Activated CD4-positive, alpha-beta T cell treated with anti-CD3 and anti-CD28 coated beads, Interleukin-2, amount 50 U/mL, for 4 hours (primary cell): ENCODE measurements around the gene ESRRB.
"Not testable (repeated sequence)": the region's sequence is repeated elsewhere in the genome, so short reads cannot be mapped to it uniquely, and the experiment has no call there.

ENCODE experiments used
- DNase-seq, 2 experiments: peaks; one replicate each; pipeline ENCODE4 v3.0.0-alpha.2; 2020

Gene ESRRB

DNA sequence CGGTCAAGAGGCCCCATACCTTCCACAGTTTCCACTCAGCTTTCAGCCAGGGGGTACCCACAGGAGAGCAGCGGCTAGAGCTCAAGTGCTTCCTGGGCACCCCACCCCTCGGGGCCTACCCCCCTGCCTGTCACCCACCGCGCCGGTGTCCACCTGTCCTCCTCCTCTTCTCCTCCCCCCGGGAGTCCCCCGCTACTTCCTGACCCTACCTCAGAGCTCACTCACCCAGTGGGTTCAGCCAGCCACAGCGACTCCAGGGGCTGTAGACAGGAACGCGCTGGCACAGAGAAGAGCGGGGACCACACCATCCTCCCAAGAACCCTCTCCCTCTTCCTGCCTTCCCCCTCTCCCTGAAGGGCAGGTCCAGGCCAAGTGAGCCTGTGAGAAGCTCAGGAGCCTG is 123.0 kb downstream of the ESRRB start:
- DNase-seq: no peak

DNA sequence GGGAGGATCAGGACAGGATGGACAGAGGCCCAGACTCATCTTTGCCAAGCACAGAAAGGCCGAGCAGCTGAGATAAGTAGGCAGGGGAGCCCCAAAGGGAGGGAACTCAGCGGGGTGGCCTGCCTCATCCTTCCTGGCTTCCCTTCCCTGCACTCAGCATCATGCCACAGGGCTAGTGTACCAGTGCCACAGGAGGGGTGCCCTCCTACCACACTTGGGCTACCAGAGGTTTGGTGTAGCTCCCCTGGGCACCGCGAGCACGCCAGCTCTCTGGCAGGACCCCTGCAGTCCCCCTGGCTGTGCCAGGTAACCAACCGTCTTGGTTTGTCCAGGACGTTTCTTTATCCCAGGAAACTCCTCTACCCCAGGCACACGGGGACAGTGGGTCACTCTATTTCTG is 123.5 kb downstream of the ESRRB start:
- no peak for DNase-seq

DNA sequence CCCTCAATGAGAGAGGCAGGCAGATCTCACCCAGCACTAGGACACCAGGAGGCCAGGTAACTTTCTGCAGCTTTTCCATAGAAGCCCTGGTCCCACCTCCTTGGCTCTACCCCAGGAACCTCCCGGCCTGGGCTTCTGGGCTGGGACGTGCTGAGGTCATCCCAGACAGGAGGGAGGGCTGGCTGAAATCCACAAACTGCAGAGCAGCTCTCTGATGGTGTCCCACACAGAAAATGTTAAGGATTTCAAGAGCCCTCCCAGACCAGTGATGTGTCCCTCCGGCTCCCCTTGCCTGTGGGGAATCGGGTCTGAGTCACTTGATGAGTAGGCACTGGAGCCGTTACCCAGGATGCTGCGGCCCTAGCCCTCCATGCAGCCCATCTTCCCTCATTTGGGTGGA is 124.1 kb downstream of the ESRRB start:
- DNase-seq: no peak

DNA sequence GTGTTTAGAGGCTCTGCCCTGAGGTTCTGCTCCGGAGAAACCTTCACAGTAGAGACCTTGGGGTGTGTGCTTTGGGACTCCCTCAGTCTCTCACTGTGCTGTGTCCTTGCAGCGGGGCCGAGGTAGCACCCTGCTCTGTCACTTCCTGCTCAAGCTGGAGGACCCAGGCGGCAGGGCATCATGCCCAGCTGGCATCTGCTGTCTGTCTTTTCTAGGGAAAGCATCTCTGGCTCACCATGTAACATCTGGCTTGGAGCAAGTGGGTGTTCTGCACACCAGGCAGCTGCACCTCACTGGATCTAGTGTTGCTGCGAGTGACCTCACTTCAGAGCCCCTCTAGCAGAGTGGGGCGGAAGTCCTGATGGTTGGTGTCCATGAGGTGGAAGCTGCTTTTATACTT is 124.5 kb downstream of the ESRRB start:
- DNase-seq: no peak

DNA sequence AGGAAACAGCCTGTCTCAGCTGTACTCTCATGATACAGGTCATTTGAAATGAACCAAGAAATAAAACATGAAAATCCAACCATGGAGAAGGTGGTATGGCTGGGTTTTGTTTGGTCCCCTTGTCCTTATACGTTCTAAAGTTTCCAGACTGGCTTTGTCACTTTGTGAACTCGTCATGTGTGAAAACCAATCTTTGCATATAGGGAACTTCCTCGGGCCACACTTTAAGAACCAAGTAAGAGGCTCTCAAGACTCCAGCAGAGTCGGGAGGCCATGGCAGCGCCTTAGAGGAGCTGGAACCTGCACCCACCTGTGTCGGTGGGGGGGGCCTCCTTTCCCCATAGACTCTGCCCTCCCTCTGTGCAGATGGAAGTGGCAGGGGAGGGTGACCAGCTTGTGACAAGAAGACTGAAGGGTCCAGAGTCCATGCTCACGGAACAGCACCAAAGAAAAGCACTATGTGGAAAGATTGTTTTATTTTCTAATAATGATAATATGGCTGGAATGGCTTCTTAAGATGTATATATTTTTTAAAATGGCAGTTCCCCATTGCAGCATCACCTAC is 125.3 kb downstream of the ESRRB start:
- DNase-seq: no peak

DNA sequence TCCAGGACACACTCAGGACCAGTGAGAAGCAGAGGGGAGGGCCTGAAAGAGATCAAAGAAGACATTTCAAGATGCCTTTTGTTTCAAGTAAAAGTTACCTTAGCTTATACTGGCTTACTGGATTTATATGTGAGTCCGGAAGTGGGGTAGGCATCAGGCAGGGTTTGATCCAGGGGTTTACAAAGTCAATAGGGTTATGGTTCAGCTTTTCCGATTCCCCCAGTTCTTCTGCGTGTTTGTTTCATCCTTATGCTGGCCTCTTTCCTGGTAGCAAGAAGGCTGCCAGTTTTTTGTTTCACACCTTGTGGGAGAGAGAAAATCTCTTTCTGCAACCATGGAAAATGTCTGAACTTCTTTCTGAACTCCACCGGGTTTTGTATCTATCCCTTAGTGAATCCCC is 126.3 kb downstream of the ESRRB start:
- no peak for DNase-seq

DNA sequence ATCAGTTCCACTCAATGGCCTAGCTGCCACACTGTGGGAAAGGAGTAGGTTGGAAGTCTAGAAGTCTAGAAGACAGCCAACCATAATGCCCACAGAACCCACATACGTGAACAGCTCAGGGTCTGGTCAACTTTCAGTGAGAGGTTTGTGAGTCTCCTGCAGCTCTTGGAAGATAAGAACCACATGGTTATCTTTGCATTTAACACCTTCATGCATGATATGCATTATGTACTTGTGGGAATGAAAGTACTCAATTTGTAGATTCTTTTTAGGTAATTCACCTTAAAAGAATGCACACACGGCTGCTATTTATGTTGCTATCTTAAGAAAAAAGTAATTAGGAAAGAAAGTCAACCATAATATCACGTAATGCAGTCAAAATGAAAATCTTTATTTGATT is 126.7 kb downstream of the ESRRB start:
- DNase-seq: no peak

DNA sequence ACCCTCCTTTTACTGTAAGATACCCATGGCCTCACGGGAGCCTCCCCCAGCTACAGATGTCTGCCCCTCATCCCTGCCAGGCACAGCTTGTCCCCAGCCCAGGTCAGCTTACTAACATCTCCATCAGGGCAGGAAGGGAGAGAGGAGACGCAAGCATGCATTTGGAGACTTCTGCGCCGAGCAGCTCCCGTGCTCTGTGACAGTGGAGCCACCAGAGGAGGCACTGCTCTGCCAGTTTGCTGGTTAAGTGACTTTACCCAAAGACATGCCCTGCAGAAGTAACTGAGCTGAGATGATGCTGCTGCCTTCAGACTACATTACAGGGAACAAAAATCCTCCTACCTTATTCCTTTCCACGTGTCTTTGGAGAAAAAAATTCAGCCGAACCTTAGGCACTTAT is 133.4 kb downstream of the ESRRB start:
- no peak for DNase-seq

DNA sequence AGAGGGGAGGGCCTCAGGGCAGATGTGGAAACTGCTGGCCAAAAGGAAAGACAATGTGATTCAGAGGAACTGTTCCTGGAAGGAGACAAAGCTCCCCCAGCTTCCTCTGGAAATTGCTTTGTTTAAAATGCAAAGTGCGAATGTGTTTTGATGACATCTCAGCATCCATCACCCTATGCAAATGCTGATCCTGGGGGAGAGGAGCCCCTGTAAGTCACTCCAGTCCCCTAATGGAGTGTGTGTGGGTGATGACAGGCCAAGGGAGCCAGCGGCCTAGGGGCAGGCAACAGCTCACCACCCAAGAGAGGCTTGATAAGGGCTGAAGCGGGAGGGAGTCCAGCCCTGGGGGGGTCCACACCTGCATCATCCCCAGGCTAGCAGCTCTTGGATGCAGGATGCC is 134.2 kb downstream of the ESRRB start:
- DNase-seq: no peak

DNA sequence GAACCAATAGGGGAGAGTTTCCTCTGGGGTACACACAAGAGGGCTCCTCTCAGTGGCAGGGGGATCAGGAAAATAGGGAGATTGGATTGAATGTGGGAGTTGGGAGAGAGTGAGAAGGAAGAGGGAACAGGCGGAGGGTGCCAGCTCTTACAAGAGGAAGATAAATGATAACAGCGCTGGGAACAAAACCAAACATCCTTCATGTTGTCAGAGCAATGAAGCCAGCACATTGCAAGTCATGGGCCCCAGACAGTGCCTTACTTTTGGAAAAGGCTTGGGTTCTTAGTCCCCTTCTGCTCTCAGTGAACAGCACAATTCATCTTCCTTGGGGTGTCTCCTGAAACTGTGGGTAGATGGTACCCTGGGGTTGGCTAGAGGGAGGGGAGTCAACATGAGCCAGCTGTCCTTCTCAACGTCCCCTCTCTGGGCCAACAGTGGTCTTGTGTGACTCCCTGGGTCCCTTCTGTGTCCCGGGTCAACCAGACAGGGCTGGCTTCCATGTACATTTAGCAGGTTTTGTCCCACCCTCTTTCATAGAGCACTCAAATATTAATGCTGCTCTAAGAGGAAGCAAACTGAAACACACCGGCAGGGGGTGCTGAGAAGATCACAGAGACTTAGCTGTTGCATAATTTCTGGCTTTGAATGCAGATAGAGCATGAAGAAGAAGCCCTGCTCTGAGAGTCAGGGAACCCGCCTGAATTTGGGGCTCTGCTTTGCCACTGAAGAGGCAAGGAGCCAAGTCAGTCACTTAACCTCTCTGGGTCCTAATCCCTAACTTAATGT is 138.5 kb downstream of the ESRRB start:
- DNase-seq: no peak

DNA sequence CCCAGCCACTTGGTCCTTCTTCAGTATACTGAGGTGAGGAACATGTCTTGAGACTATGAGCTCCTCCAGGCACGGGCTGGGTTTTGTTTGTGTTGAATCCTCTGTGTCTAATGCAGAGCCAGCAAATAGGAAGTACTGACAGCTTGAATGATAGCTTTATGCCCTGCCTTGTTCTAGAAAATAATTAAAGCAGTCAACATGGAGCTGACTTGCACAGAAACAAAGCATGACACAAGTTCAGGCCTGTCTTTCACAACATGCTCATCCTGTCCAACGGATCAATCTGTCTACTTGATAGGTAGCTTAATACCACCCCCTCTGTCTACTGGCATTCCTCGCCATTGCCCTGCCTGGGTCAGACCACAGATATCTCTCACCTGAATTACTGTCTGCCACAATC is 140.9 kb downstream of the ESRRB start:
- DNase-seq: no peak

DNA sequence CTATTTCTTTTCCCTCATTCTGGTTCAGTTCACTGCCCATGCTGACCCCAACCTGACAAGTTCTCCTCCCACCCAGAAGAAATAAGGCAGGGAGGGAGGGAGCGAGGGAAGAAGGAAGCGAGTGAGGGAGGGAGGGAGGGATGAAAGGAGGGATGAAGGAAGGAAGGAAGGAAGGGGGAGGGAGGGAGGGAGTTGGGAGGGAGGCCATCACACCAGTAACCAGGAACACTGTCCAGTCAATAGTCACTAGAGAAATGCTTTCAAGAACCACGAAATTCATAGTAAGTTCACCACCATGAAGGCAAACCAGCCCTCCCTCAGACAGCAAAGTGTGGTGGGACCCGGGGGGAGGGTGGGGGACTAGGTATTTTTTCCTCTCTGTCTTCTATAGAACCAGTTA is 142.4 kb downstream of the ESRRB start:
- DNase-seq: no peak

DNA sequence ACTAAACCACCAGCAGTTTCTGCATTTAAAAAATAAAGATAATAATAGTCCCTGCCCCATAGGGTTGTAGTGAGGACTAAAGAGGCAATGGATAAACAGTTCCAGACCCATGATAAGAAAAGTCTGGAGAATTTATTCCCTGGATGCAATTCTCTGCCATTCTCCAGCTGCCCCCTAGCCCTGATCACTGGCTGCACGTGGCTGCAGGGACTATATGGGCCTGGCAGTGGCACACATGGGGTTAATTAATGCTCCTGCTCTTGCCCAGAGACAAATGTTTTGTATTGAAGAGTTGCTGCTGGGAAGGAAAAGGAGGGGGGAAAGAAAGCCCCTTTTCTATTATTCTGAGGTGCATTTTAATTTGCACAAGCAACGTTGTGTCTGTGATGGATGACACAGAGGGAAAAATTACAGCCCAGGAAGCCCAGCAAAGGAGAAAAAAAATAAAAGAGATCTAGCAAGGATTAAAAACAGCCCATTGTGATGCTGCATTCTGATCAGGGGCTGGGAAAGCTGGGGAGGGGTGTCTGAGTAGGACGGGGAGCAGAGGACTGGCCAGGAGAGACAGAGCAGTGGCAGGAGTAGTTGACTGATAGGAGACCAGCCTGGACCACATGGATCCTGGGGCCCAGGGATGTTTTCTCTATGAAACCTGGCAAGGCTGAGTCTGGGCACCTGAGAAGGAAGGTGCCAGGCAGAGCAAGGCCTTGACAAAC is 149.3 kb downstream of the ESRRB start:
- DNase-seq: no peak

DNA sequence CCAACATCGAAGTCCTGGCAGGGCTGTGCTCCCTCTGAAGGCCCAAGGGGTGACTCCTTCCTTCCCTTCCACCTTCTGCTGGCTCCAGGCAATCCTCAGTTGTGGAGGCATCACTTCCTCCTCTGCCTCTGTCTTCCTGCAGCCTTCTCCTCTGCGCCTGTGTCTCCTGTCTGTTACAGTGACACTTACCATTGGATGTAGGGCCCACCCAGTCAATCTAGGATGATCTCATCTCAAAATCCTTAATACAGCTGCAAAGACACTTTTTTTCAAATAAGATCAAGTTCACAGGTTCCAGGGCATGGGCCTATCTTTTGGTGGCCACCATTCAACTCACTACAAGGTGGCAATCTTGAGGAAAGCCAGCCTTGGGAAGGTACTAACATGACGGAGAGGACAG is 155.1 kb downstream of the ESRRB start:
- no peak for DNase-seq

DNA sequence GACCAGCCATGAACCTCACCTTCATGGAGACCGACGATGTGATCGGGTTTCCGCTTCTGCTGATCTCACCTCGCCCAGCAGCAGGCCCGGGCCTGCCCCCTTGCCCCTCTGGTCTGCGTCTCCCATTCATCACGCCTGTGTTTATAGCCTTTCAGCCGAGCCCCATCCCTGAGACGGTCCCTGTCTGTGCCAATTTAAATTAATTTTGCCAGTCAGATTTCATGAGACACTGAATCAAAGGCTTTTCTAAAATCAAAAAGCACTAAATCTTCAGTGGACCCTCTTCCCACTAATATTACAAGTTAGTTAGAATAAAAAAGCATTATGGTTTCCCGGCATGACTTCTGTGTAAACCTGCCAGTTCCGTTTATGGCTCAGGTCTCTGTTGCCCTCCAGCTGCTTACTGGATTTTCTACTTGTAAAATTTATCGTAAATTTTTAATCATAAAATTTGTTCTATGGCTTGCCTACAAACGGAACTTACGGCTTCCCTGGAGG is 155.9 kb downstream of the ESRRB start:
- DNase-seq: no peak

DNA sequence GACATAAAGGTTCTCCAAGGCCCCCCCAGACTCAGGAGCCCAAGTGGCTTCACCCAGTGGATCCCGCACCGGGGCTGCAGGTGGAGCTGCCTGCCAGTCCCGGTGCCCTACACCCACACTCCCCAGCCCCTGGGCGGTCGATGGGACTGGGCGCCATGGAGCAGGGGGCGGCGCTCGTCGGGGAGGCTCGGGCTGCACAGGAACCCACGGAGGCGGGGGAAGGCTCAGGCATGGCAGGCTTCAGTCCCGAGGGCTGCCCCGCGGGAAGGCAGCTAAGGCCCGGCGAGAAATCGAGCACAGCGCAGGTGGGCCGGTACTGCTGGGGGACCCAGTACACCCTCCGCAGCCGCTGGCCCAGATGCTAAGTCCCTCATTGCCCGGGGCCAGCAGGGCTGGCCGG is 160.7 kb downstream of the ESRRB start:
- not testable (repeated sequence) for DNase-seq

DNA sequence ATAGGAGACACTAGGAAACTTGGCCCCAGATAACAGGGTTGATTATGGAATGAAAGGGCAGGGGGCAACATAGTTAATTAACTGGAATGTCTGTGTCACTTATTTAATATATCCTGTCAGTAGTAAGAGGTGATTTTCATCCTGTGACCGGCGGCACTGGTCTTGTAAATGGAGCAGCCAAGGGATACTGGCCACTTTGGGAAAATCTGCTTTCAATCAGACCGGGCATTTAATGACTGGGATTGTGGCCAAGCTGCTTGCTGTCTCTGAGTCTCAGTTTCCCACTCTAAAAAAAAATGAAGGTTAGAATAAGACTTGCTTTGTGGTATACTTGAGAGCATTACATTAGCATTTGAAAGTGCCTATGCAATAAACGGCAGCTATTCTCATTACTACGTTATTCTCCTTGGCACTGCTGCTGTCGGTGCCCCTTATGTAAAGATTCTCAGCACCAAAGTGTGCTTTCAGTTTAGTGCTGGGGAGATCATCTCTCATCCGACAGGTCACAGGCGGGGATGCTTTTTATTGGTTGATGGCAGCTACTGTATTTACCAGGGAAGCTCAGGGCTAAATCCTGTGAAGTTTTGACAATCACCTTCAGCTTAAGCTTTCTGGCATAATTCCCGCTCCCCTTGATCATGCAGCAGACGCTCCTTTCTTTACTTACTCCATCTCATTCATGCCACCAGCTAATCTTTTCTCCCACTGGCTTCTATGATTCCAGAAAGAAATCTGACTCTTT is 162.1 kb downstream of the ESRRB start:
- no peak for DNase-seq

DNA sequence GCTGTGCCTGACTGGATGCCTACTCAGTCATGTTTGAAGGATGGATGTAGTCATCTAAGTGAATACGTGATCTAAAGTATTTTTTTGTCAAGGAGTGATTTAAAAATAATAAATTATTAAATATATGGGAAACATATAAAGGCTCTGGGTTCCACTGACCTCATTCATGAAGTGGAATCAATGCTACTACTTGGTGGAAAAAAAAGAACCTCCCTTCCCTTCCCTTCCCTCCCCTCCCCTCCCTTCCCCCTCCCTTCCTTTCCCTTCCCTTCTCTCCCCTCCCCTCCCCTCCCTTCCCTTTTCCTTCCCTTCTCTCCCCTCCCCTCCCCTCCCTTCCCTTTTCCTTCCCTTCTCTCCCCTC is 162.7 kb downstream of the ESRRB start:
- no peak for DNase-seq

DNA sequence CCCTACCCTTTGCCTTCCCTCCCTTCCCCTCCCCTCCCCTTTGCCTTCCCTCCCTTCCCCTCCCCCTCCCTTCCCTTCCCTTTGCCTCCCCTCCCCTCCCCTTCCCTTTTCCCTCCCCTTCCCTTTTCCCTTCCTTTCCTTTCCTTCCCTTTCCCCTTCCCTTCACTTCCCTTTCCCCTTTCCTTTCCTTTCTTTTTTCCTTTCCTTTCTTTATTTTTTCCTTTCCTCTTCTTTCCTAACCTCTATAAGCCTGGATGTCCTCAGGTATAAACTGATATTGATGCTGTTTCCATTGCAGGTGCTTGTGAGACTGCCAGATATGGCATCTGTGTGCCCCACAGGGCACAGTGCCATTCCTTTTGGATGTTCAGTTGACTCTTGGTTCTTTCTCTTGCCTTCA is 163.2 kb downstream of the ESRRB start:
- no peak for DNase-seq

DNA sequence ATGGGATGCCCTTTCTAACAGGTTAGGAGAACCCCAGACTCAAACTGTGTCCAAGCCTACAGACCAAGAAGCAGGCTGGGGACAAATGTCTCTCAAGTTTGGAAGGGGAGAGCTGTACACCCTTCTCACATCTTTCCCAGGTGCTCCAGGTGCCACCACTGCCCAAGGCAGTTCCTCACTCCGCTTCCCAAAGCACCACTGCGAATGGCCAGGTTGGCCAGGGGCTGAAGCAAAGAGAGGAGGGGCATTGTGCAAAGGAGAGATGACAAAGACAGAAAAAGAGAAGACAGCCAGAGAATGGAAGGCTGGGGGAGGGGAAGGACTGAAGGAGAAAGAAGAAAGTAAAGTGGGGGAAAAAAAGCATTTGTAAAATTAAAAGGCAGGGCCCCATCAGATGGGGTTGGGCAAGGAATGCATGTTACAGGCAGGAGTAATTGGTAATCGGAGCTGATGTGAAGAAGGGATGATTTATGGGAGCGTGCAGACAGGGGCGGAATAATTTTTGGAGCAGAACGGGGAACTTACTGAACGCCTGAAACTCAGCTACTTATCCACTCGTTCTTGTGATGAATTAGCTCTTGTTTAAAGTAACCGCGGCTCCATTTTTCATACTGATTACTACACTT is 165.8 kb downstream of the ESRRB start:
- DNase-seq: no peak

DNA sequence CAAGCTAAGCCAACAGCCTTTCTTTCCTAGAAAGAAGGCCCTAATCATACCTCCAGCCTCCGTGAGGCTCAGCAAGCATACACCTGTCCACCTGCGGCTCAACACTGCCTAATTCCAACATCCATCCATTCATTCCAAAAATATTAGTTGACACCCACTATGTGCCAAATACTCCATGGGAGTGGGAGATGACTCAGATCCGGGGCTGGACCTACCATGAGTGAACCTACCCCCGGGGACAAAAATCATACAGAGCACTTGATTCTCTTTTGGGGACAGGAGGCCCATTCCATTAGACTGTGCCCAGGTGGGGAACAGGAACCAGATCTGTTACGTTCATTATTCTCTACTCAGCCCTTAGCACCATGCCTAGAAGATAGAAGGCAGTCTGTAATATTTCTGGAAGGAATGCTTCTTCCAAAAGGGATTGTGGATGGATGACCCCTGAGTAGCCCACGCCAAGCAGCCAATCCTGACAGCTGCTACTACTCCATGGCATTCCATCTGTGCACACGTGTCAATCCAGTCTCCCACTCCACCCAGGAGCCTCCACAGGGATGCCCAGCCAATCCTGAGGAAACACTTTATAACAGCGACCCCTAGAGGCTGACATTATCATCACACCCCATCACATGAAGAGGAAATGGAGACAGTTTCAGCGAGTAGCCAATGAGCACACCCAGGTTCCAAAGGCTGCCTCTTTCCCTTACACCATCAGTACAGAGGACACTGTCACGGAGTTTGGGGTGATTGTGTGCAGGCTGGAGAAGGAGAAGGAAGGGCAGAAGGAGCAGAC is 170.7 kb downstream of the ESRRB start:
- no peak for DNase-seq

DNA sequence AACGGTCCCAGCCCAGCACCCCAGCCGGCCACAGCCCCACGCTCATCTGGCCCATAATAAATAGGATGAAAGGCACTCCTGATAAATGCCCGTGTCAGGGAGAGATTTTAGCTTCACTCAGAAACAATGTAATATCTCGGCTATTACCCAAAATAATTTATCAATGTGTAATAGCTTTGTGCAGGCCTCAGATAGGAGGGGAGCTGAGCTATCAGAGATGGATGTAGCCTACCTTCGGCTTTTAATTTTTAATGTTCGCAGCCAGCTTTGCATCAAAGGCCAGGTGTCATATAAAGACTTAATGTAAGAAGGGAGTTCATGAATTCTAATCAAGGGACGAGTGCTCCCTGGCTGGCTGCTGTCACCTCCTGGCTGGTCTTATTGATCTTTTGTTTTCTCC is 171.9 kb downstream of the ESRRB start:
- DNase-seq: no peak
